ENCODE results near the gene SKAP2.

- no peak for TF ChIP-seq POLR2A (IDR thresholded peaks at IDR 0.05; ENCODE audit: low read length)
- no peak for TF ChIP-seq GATA1 (IDR thresholded peaks at IDR 0.05; ENCODE audit: low read depth, low read length)
Measured at GRCh38 chr7:26900251-26900650, 35.9 kb upstream of the SKAP2 start.

All from erythroblast (primary cell).